HG02642 (cell line): ENCODE measurements around the gene CRHR1.

Source experiments
- ATAC-seq: cut with Tn5 transposase; IDR thresholded peaks from one replicate; pipeline ENCODE4 v1.9.1; 2021; ENCODE audit warnings: mild to moderate bottlenecking; ENCODE audit not compliant: unreplicated experiment, poor library complexity

Gene CRHR1

GRCh38 chr17:45787044-45787443 is 2.9 kb downstream of the CRHR1 start:
- no peak for ATAC-seq

- ATAC-seq: no peak
These were observed 3.5 kb downstream of the CRHR1 start for GRCh38 chr17:45787656-45788055.

GRCh38 chr17:45788057-45788456 is 3.9 kb downstream of the CRHR1 start:
- no peak for ATAC-seq

- ATAC-seq: no peak
These were observed 5.8 kb downstream of the CRHR1 start for GRCh38 chr17:45789874-45790273.

GRCh38 chr17:45790296-45790922 is 6.3 kb downstream of the CRHR1 start:
- no peak for ATAC-seq

- ATAC-seq: no peak
These were observed 7.0 kb downstream of the CRHR1 start for GRCh38 chr17:45791041-45791582.

- no peak for ATAC-seq
These were observed 7.8 kb downstream of the CRHR1 start for GRCh38 chr17:45791935-45792334.

GRCh38 chr17:45792437-45792836 is 8.3 kb downstream of the CRHR1 start:
- ATAC-seq: no peak

- ATAC-seq: no peak
These were observed 9.1 kb downstream of the CRHR1 start for GRCh38 chr17:45792995-45793755.

- ATAC-seq: no peak
These were observed 9.9 kb downstream of the CRHR1 start for GRCh38 chr17:45793999-45794540.

- no peak for ATAC-seq
These were observed 10.7 kb downstream of the CRHR1 start for GRCh38 chr17:45794840-45795239.

GRCh38 chr17:45800816-45801215 is 16.7 kb downstream of the CRHR1 start:
- no peak for ATAC-seq

- no peak for ATAC-seq
These were observed 17.3 kb downstream of the CRHR1 start for GRCh38 chr17:45801421-45801820.

GRCh38 chr17:45808845-45809244 is 24.7 kb downstream of the CRHR1 start:
- ATAC-seq: no peak

GRCh38 chr17:45809499-45809898 is 25.4 kb downstream of the CRHR1 start:
- ATAC-seq: no peak

GRCh38 chr17:45812102-45812501 is 28.0 kb downstream of the CRHR1 start:
- ATAC-seq: no peak

GRCh38 chr17:45813048-45813725 is 29.1 kb downstream of the CRHR1 start:
- ATAC-seq: no peak

GRCh38 chr17:45814622-45815606 is 30.8 kb downstream of the CRHR1 start:
- ATAC-seq: no peak

- no peak for ATAC-seq
These were observed 31.6 kb downstream of the CRHR1 start for GRCh38 chr17:45815752-45816151.

- no peak for ATAC-seq
These were observed 33.9 kb downstream of the CRHR1 start for GRCh38 chr17:45818041-45818440.
